HG03108 (cell line): ENCODE data around the gene AREG.

ENCODE experiments used
- ATAC-seq: cut with Tn5 transposase; IDR thresholded peaks from one replicate; pipeline ENCODE4 v1.9.1; 2021; ENCODE audit warnings: moderate library complexity; ENCODE audit not compliant: unreplicated experiment

AREG gene

GRCh38 chr4:74504212-74504611 is 59.3 kb downstream of the AREG start:
- no peak for ATAC-seq
